Gastrocnemius medialis (tissue), 4 donors: ENCODE results near the gene SLC35D2.
"Not testable (repeated sequence)": the region's sequence is repeated elsewhere in the genome, so short reads cannot be mapped to it uniquely, and the experiment has no call there.

Experiments used
- CTCF ChIP-seq, 5 experiments: fragments of 450-650 bp in 3 of 5; fragments of 200-600 bp in 2 of 5; sonication (generic) in 2 of 5; IDR thresholded peaks in 4 of 5; conservative IDR thresholded peaks in 1 of 5; 1 replicate in 4 of 5; 2 replicates in 1 of 5; pipeline ENCODE4 v1.5.1; 2016 to 2019; ENCODE audit warnings: antibody characterized with exemption in 5 of 5, mild to moderate bottlenecking in 3 of 5, moderate library complexity in 3 of 5
- POLR2A ChIP-seq, 2 donors: fragments of 450-650 bp; IDR thresholded peaks; one replicate each; pipeline ENCODE4 v1.6.1; 2017; ENCODE audit warnings: antibody characterized with exemption in 2 of 2, mild to moderate bottlenecking in 2 of 2, moderate library complexity in 2 of 2

GRCh38 chr9:96360523-96360922 is 23.0 kb downstream of the SLC35D2 start:
- TF ChIP-seq CTCF (IDR thresholded peaks at IDR 0.05 in 4 of 5, conservative IDR thresholded peaks at IDR 0.05 in 1 of 5); POLR2A (IDR thresholded peaks at IDR 0.05): not testable (repeated sequence)
